ENCODE results near the gene STOX2.

STOX2 gene

DNA sequence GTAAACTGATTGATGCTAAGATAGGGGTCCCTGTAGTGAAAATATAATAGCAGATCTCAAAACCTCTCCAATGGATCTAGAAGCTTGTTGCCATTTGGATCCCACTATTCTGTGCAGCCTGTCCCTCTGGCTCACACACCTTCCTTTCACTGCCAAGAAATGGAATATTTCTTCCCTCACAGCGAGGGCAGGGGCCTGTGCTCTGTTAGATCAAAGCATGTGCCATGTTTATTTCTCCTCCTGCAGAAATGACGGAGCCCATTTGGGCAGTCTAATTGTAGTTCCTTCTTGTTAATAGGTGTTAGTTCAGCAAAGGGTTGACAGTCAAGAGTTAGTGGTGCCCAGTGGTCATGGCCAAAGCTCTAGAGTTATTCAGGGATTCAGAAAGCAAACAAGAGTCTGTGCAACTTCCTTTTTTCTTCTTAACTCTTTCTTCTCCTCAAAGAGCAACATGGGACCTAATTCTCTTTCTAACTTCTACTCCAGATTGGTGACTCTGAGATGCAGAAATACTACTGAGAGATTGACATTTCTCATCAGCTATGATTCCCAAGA, 106.8 kb downstream of the STOX2 start:
- TF ChIP-seq PATZ1 (CRISPR knock-in tag; IDR thresholded peaks at IDR 0.05; ENCODE audit: borderline replicate concordance) = no peak
- TF ChIP-seq ZFP3 (CRISPR knock-in tag; IDR thresholded peaks at IDR 0.05) = no peak
- no peak for TF ChIP-seq OSR1 (CRISPR knock-in tag; IDR thresholded peaks at IDR 0.05)
- TF ChIP-seq, protein P1, sequence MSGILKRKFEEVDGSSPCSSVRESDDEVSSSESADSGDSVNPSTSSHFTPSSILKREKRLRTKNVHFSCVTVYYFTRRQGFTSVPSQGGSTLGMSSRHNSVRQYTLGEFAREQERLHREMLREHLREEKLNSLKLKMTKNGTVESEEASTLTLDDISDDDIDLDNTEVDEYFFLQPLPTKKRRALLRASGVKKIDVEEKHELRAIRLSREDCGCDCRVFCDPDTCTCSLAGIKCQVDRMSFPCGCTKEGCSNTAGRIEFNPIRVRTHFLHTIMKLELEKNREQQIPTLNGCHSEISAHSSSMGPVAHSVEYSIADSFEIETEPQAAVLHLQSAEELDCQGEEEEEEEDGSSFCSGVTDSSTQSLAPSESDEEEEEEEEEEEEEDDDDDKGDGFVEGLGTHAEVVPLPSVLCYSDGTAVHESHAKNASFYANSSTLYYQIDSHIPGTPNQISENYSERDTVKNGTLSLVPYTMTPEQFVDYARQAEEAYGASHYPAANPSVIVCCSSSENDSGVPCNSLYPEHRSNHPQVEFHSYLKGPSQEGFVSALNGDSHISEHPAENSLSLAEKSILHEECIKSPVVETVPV (CRISPR knock-in tag; IDR thresholded peaks at IDR 0.05) = no peak
- no peak for TF ChIP-seq ARNTL (CRISPR knock-in tag; IDR thresholded peaks at IDR 0.05; ENCODE audit: borderline replicate concordance, low read depth)
- no peak for TF ChIP-seq ZNF8 (CRISPR knock-in tag; IDR thresholded peaks at IDR 0.05)
- TF ChIP-seq CSDC2 (CRISPR knock-in tag; IDR thresholded peaks at IDR 0.05) = no peak
- TF ChIP-seq ESRRG (CRISPR knock-in tag; IDR thresholded peaks at IDR 0.05) = no peak
- no peak for TF ChIP-seq BACH2 (CRISPR knock-in tag; IDR thresholded peaks at IDR 0.05; ENCODE audit: borderline replicate concordance)
- TF ChIP-seq TSHZ2 (CRISPR knock-in tag; IDR thresholded peaks at IDR 0.05) = no peak
- TF ChIP-seq ZNF565 (CRISPR knock-in tag; conservative IDR thresholded peaks at IDR 0.05; ENCODE audit: low read depth) = no peak
- TF ChIP-seq PPARA (CRISPR knock-in tag; IDR thresholded peaks at IDR 0.05; ENCODE audit: borderline replicate concordance) = no peak
- no peak for TF ChIP-seq ZNF70 (CRISPR knock-in tag; IDR thresholded peaks at IDR 0.05)
- no peak for TF ChIP-seq RARB (CRISPR knock-in tag; IDR thresholded peaks at IDR 0.05)
- no peak for TF ChIP-seq ISL1 (CRISPR knock-in tag; IDR thresholded peaks at IDR 0.05)
- no peak for TF ChIP-seq TOX (CRISPR knock-in tag; IDR thresholded peaks at IDR 0.05; ENCODE audit: borderline replicate concordance)
- TF ChIP-seq GLIS3 (CRISPR knock-in tag; IDR thresholded peaks at IDR 0.05) = no peak
- no peak for TF ChIP-seq ZFP30 (CRISPR knock-in tag; IDR thresholded peaks at IDR 0.05)
- no peak for ATAC-seq

GRCh38 chr4:184012937-184013336, 107.8 kb downstream of the STOX2 start:
- TF ChIP-seq, protein P2, sequence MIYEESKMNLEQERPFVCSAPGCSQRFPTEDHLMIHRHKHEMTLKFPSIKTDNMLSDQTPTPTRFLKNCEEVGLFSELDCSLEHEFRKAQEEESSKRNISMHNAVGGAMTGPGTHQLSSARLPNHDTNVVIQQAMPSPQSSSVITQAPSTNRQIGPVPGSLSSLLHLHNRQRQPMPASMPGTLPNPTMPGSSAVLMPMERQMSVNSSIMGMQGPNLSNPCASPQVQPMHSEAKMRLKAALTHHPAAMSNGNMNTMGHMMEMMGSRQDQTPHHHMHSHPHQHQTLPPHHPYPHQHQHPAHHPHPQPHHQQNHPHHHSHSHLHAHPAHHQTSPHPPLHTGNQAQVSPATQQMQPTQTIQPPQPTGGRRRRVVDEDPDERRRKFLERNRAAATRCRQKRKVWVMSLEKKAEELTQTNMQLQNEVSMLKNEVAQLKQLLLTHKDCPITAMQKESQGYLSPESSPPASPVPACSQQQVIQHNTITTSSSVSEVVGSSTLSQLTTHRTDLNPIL (CRISPR knock-in tag; IDR thresholded peaks at IDR 0.05; ENCODE audit: low read depth) = no peak
- TF ChIP-seq TSHZ2 (CRISPR knock-in tag; IDR thresholded peaks at IDR 0.05) (0 out of 2 replicates have a peak, but pooled peaks have one; percentile 16), POU6F1 (CRISPR knock-in tag; IDR thresholded peaks at IDR 0.05; ENCODE audit: borderline replicate concordance, low read depth) (no peak)
- ATAC-seq = no peak

Measured in SK-N-SH treated with all-trans-retinoic acid at 6 μM for 48 hours (cell line).